Uterus (tissue), 2 donors: ENCODE results near the gene CEP250.

Experiments used
- CTCF ChIP-seq, 4 experiments: fragments of 200-600 bp in 2 of 4; fragments of 450-650 bp in 2 of 4; sonication (generic) in 2 of 4; IDR thresholded peaks; one replicate each; pipeline ENCODE4 v1.5.1; 2016 to 2019; ENCODE audit warnings: antibody characterized with exemption in 4 of 4, mild to moderate bottlenecking in 2 of 4, moderate library complexity in 1 of 4
- POLR2A ChIP-seq, 2 donors: fragments of 450-650 bp; IDR thresholded peaks; one replicate each; pipeline ENCODE4 v1.6.1; 2016; ENCODE audit warnings: antibody characterized with exemption in 2 of 2, mild to moderate bottlenecking in 1 of 2, moderate library complexity in 1 of 2

GRCh38 chr20:35517125-35517524 lies 61.7 kb downstream of the CEP250 start:
- TF ChIP-seq CTCF (IDR thresholded peaks at IDR 0.05) (no peak), POLR2A (IDR thresholded peaks at IDR 0.05) (no peak)
